Thyroid gland (tissue), 4 donors: ENCODE measurements around the gene ADAD2.

ENCODE experiments used
- POLR2A ChIP-seq, 2 donors: fragments of 450-650 bp; IDR thresholded peaks; one replicate each; pipeline ENCODE4 v1.6.1; 2017; ENCODE audit warnings: antibody characterized with exemption in 2 of 2, mild to moderate bottlenecking in 2 of 2, moderate library complexity in 1 of 2
- TF ChIP-seq, protein P1 (sequence below), 6 experiments: fragments of 200-600 bp in 3 of 6; fragments of 450-650 bp in 3 of 6; sonication (generic) in 3 of 6; IDR thresholded peaks; one replicate each; pipeline ENCODE4 v1.5.1; 2016 to 2019; ENCODE audit warnings: antibody characterized with exemption in 6 of 6, mild to moderate bottlenecking in 2 of 6, inconsistent platforms in 1 of 6, moderate library complexity in 1 of 6

DNA sequence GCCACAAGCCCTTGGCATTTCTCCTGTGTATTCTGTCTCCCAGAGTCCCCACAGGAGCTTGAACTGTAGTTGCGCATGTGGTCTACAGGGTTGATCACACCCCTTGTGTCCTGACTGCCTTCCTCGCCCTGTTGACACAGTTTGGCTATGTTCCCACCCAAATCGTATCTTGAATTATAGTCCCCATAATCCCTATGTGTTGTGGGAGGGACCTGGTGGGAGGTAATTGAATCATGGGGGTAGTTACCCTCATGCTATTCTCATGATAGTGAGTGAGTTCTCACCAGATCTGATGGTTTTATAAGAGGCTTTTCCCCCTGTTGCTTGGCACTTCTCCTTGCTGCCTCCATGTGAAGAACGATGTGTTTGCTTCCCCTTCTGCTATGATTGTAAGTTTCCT, 21.2 kb downstream of the ADAD2 start:
- TF ChIP-seq, protein P1, sequence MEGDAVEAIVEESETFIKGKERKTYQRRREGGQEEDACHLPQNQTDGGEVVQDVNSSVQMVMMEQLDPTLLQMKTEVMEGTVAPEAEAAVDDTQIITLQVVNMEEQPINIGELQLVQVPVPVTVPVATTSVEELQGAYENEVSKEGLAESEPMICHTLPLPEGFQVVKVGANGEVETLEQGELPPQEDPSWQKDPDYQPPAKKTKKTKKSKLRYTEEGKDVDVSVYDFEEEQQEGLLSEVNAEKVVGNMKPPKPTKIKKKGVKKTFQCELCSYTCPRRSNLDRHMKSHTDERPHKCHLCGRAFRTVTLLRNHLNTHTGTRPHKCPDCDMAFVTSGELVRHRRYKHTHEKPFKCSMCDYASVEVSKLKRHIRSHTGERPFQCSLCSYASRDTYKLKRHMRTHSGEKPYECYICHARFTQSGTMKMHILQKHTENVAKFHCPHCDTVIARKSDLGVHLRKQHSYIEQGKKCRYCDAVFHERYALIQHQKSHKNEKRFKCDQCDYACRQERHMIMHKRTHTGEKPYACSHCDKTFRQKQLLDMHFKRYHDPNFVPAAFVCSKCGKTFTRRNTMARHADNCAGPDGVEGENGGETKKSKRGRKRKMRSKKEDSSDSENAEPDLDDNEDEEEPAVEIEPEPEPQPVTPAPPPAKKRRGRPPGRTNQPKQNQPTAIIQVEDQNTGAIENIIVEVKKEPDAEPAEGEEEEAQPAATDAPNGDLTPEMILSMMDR (IDR thresholded peaks at IDR 0.05), result no peak
- no peak for TF ChIP-seq POLR2A (IDR thresholded peaks at IDR 0.05)
